22Rv1 (cell line): ENCODE measurements around the gene SERP1.

Source experiments
- CTCF ChIP-seq: fragments of 450-650 bp; IDR thresholded peaks from 2 replicates; pipeline ENCODE4 v1.5.1; 2017; ENCODE audit warnings: mild to moderate bottlenecking
- ZFX ChIP-seq: fragments of 450-650 bp; IDR thresholded peaks from 2 replicates; pipeline ENCODE4 v1.6.1; 2017; ENCODE audit warnings: antibody characterized with exemption, borderline replicate concordance

DNA sequence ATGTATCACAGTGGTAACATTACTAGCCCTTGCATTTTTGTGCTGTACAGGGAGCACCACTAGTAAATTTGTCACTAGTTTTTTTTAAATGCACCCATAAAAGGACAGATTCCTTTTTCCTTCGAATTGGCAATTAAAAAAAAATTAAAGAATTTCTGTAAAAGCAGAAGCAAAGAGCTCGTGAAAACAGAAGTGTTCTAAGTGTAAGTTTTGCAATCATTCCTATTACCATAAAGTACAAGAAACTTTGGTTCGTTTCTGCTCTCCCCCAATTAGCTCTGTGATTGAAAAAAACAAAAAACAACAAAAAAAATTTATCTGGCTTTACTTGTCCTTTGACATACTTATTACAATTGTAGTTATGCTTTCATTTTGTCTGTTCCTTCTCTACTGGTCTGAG is 5.3 kb downstream of the SERP1 start:
- TF ChIP-seq CTCF (no peak), ZFX (no peak)
